ENCODE results near the gene ZNF213.

The ZNF213 gene

DNA sequence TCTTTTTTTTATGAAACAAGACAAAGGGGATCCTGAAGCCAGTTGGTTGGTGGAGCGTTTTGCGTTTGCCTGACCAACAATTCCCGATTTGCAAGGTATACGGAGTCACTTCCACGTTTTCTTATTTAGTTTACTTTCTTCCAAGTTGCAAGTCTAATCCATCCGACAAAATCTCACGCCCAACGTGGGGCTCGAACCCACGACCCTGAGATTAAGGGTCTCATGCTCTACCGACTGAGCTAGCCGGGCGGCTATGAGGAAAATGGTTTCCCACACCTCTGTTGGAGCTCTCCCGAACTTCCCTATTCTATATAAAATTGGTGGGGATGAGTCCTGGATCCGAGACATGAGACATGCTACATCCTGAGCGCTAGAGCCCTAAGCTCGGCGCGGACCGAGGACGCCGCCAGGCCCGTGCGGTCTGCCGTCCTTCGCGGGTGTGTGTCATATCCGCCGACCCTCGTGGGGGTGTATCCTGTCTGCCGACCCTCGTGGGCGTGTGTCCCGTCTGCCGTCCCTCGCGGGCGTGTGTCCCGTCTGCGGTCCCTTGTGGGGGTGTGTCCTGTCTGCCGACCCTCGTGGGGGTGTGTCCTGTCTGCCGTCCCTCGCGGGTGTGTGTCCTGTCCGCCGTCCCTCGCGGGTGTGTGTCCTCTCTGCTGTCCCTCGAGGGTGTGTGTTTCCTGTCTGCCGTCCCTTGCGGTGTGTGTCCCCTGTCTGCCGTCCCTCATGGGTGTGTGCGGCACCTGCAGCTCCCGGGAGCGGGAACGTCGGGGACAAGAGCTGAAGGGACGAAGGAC, 22.6 kb downstream of the ZNF213 start (continued):
- TF ChIP-seq ZSCAN18 (tag by site-specific recombination; IDR thresholded peaks at IDR 0.05) = no peak
- TF ChIP-seq, protein P1, sequence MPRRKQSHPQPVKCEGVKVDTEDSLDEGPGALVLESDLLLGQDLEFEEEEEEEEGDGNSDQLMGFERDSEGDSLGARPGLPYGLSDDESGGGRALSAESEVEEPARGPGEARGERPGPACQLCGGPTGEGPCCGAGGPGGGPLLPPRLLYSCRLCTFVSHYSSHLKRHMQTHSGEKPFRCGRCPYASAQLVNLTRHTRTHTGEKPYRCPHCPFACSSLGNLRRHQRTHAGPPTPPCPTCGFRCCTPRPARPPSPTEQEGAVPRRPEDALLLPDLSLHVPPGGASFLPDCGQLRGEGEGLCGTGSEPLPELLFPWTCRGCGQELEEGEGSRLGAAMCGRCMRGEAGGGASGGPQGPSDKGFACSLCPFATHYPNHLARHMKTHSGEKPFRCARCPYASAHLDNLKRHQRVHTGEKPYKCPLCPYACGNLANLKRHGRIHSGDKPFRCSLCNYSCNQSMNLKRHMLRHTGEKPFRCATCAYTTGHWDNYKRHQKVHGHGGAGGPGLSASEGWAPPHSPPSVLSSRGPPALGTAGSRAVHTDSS (tag by site-specific recombination; IDR thresholded peaks at IDR 0.05) = no peak
- TF ChIP-seq ZNF830 (tag by site-specific recombination; IDR thresholded peaks at IDR 0.05; ENCODE audit: low read depth) = no peak
- TF ChIP-seq TSHZ1 (tag by site-specific recombination; IDR thresholded peaks at IDR 0.05; ENCODE audit: borderline replicate concordance) = no peak
- TF ChIP-seq ZBTB7A (tag by site-specific recombination; IDR thresholded peaks at IDR 0.05; ENCODE audit: low read depth) = peak; percentile 66; the same call in 1 of the 2 replicates
- TF ChIP-seq ZNF174 (tag by site-specific recombination; IDR thresholded peaks at IDR 0.05) = no peak
- TF ChIP-seq PRDM10 (tag by site-specific recombination; IDR thresholded peaks at IDR 0.05) = peak; percentile 69; the same call in 1 of the 2 replicates
- TF ChIP-seq, protein P2, sequence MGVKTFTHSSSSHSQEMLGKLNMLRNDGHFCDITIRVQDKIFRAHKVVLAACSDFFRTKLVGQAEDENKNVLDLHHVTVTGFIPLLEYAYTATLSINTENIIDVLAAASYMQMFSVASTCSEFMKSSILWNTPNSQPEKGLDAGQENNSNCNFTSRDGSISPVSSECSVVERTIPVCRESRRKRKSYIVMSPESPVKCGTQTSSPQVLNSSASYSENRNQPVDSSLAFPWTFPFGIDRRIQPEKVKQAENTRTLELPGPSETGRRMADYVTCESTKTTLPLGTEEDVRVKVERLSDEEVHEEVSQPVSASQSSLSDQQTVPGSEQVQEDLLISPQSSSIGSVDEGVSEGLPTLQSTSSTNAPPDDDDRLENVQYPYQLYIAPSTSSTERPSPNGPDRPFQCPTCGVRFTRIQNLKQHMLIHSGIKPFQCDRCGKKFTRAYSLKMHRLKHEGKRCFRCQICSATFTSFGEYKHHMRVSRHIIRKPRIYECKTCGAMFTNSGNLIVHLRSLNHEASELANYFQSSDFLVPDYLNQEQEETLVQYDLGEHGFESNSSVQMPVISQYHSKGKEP (tag by site-specific recombination; IDR thresholded peaks at IDR 0.05) = peak; percentile 74; the same call in 1 of the 2 replicates
- TF ChIP-seq SETDB1 (IDR thresholded peaks at IDR 0.05; ENCODE audit: insufficient read length, low read length) = no peak
- no peak for TF ChIP-seq ZNF544 (tag by site-specific recombination; IDR thresholded peaks at IDR 0.05)
- TF ChIP-seq ZNF514 (tag by site-specific recombination; IDR thresholded peaks at IDR 0.05) = no peak
- TF ChIP-seq ZNF701 (tag by site-specific recombination; IDR thresholded peaks at IDR 0.05) = no peak
- TF ChIP-seq, protein P3, sequence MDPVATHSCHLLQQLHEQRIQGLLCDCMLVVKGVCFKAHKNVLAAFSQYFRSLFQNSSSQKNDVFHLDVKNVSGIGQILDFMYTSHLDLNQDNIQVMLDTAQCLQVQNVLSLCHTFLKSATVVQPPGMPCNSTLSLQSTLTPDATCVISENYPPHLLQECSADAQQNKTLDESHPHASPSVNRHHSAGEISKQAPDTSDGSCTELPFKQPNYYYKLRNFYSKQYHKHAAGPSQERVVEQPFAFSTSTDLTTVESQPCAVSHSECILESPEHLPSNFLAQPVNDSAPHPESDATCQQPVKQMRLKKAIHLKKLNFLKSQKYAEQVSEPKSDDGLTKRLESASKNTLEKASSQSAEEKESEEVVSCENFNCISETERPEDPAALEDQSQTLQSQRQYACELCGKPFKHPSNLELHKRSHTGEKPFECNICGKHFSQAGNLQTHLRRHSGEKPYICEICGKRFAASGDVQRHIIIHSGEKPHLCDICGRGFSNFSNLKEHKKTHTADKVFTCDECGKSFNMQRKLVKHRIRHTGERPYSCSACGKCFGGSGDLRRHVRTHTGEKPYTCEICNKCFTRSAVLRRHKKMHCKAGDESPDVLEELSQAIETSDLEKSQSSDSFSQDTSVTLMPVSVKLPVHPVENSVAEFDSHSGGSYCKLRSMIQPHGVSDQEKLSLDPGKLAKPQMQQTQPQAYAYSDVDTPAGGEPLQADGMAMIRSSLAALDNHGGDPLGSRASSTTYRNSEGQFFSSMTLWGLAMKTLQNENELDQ (tag by site-specific recombination; IDR thresholded peaks at IDR 0.05; ENCODE audit: low read depth) = no peak
- TF ChIP-seq TRIM28 (IDR thresholded peaks at IDR 0.05; ENCODE audit: borderline replicate concordance, low read length) = 0 out of 2 replicates have a peak, but pooled peaks have one; percentile 23
- TF ChIP-seq ZNF529 (tag by site-specific recombination; IDR thresholded peaks at IDR 0.05; ENCODE audit: insufficient replicate concordance) = no peak
- TF ChIP-seq WT1 (tag by site-specific recombination; IDR thresholded peaks at IDR 0.05) = no peak
- 0 out of 2 replicates have a peak, but pooled peaks have one; percentile 18 for TF ChIP-seq ZNF785 (tag by site-specific recombination; IDR thresholded peaks at IDR 0.05)
- TF ChIP-seq EGR2 (tag by site-specific recombination; IDR thresholded peaks at IDR 0.05; ENCODE audit: low read depth) = peak; percentile 87
- TF ChIP-seq ZNF10 (tag by site-specific recombination; IDR thresholded peaks at IDR 0.05) = 0 out of 2 replicates have a peak, but pooled peaks have one; percentile 19
- TF ChIP-seq, protein P4, sequence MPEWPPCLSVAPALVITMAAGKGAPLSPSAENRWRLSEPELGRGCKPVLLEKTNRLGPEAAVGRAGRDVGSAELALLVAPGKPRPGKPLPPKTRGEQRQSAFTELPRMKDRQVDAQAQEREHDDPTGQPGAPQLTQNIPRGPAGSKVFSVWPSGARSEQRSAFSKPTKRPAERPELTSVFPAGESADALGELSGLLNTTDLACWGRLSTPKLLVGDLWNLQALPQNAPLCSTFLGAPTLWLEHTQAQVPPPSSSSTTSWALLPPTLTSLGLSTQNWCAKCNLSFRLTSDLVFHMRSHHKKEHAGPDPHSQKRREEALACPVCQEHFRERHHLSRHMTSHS (tag by site-specific recombination; IDR thresholded peaks at IDR 0.05) = no peak

Data from HEK293 (cell line).